Pons (tissue), 1 donor: Measurements from ENCODE around the gene MAGEA2.
"Not testable (repeated sequence)": the region's sequence is repeated elsewhere in the genome, so short reads cannot be mapped to it uniquely, and the experiment has no call there.

Experiments
- DNase-seq: peaks from one replicate; pipeline ENCODE4 v3.0.0-alpha.2; 2016; ENCODE audit warnings: low spot score

Gene MAGEA2, protein sequence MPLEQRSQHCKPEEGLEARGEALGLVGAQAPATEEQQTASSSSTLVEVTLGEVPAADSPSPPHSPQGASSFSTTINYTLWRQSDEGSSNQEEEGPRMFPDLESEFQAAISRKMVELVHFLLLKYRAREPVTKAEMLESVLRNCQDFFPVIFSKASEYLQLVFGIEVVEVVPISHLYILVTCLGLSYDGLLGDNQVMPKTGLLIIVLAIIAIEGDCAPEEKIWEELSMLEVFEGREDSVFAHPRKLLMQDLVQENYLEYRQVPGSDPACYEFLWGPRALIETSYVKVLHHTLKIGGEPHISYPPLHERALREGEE

DNA sequence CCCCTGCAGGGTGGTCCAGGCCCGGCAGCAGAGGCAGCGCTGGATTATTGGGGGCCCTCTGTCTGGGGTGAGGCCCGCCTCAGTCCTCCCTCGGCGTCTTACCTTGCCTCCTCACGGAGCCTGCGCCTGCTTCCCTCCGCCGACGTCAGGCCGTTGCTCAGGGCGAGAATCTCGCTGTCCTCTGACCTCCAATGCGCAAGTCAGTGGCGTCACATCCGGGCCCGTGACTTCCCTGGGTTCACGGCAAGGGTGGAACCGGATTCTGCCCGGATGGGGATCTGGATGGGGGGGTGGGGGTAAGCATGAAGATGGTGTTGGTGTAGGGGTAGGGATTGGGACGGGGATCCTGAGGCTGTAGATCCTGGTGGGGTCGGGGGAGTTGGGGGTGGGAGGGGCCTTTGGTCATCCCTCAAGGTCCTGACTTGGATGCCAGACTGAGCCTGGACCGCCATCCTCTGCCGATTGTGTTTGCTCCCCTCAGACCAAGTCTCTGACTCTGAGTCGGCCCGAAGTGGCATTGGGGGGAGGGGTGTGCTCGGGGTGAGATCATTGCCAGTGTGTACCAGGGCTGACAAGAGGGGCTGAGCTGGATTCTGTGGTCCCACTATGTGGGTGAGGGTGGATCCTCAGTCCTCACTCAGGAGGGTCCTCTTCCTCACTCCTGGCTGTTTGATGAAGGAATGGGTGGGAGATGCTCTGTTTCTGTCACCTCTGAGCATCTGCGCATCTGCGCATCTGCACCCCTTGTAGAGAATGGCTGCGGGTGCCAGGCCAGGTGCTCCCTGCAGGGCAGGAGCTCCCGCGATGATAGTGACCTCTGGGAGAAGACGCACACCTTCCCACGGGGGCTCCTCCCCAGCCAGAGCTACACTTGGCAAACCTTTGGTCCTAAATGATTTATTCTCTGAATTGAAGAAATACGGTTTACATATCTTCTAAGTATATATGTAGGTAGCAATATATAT is at the start of gene MAGEA2:
MAGEA2 (minus strand) TSS at position 157 of the 965 bp plus-strand sequence. CDS start 2,479 bp downstream, outside the sequence.
- DNase-seq: not testable (repeated sequence)

DNA sequence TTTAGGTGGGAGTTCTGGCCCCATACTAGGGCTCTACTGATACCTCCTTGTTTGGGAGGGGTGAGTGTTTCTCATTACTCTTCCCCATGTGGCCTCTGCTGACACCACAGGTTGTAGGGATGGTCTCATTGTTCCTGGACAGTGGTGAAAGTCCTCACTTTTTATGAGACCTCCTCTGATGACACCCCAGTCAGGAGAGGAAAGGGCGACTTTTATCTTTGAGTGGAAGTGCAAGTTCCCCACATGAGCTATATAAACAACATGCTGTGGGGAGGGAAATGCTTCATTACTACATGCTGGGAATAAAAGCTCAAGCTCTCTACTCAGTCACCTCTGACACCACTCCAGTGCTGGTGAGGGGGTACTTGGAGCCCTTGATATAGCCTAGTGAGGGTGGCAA is 45.3 kb upstream of the MAGEA2 start:
- DNase-seq: no peak

DNA sequence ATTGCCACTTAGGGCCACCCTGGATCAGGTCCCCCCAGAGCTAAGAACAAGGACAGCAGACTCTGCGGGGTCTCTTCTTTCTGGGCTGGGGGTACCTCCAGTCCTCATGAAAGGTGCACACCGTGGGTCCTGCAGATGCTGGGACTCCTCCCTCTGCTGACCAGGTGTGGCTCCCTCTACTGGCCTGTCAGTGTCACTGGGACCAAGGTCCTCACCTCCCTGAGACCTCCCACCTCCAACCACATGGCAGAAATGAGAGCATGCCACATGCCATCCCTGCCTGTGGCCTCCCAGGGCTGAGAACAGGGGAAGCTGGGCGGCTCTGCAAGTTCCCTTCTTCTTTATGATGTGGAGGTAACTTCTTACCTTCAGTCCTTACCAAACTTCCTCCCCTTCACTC is 33.4 kb upstream of the MAGEA2 start:
- DNase-seq: not testable (repeated sequence)

DNA sequence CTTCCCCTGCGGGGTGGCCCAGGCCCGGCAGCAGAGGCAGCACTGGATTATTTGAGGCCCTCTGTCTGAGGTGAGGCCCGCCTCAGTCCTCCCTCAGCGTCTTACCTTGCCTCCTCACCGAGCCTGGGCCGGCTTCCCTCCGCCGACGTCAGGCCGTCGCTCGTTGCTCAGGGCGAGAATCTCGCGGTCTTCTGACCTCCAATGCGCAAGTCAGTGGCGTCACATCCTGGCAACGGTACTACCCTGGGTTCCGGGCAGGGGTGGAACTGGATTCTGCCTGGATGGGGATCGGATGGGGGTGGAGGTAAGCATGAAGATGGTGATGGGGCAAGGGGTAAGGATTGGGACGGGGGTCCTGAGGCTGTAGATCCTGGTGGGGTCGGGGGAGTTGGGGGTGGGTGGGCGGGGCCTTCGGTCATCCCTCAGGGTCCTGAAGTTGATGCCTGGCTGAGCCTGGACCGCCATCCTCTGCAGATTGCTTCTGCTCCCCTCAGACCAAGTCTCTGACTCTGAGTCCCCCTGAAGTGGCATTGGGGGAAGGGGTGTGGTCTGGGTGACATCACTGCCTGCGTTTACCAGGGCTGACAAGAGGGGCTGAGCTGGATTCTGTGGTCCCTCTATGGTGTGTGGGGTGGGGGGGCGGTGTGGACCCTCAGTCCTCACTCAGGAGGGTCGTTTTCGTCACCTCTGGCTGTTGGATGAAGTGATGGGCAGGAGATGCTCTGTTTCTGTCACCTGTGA is 16.1 kb upstream of the MAGEA2 start, which contains the start of gene MAGEA6:
MAGEA6 (minus strand) TSS at position 141 of the 741 bp plus-strand sequence. CDS start 2,039 bp downstream, outside the sequence.
- DNase-seq: not testable (repeated sequence)

DNA sequence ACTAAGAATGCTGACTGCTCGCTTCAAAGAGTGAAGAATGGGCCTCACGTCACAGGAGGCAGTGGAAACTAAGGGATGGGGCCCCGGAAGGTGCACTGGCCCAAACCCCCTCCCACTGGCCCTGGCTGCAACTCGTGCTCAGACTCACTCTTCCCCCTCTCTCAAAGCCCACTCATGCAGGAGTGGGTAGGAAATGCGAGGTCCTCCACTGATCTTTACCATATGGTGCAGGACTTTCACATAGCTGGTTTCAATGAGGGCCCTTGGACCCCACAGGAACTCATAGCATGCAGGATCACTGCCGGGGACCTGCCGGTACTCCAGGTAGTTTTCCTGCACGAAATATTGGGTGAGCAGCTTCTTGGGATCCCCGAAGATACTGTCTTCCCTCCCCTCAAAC is 12.9 kb upstream of the MAGEA2 start:
- not testable (repeated sequence) for DNase-seq

DNA sequence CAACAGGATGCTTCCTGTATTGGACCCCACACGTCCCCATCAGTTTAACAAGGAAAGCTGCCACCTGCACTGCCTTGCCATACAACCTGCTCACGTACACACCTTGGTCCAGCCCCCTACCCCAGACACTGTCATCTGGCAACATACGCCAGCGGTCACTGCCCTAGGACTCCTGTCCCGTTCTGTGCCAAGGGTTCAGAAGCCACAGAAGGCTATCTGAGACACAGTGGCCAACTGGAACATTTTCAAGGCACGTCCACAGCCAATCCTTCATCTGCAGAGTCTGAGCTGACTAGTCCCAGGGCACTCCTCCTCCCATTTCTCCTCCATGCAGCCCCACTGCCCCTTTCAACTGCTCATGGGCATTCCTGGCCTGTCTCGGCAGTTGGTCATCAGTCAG is 7.9 kb upstream of the MAGEA2 start:
- DNase-seq: not testable (repeated sequence)

DNA sequence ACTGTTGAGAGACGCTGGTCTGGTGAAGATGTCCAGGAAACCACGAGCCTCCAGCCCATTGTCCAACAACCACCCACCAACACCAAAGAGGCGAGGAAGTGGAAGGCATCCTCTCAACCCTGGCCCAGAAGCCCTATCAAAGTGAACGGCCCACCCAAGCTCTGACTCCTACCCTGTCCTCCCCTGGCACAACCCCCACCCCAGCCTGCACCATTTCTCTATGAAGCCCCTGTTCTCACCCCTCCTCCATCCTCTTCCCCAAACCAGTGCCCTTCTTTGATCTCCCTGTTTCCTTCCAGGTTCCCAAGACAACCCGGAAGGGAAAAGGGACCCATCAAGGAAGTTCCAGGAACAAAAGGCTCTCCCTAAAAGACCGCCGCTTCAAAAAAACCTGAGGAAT is 5.9 kb upstream of the MAGEA2 start:
- DNase-seq: not testable (repeated sequence)

DNA sequence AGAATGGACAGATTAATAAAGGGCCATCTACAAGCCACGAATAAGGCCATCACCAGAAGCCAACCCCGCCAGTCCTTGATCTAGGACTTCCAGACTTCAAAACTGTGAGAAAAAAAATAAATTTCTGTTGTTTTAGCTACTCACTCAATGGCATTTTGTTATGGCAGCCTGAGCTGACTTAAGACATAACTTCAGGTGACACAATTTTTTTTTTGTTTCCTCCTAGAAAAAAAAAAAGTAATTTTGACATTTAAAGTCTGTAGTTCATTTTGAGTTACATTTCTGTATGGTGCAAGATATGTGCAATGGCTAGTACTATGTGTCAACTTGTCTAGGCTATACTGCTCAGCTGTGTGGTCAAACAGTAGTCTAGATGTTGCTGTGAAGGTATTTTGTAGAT is 5.3 kb upstream of the MAGEA2 start, which contains the start of gene CSAG3:
CSAG3 (plus strand) TSS at position 301 of the 400 bp plus-strand sequence.
- DNase-seq: not testable (repeated sequence)

DNA sequence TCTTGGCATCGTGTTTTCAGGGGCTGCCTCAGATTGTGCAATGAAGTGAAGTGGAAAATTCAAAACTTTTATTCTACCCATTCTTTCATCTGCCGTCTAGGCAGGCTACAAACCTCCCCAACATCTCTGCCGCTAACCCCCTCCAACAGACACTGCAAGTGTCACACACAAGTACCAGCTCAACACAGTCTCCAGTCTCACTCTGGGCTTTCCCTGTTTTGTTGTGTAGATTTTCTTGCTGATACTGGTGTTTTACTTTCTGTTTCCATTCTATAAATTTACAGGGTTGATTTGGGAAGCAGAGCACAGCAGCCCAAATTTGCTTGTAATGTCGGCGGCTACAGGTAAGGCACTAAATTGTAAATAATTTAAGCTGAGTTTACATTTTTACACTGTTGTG is 1.2 kb upstream of the MAGEA2 start:
- DNase-seq: not testable (repeated sequence)

DNA sequence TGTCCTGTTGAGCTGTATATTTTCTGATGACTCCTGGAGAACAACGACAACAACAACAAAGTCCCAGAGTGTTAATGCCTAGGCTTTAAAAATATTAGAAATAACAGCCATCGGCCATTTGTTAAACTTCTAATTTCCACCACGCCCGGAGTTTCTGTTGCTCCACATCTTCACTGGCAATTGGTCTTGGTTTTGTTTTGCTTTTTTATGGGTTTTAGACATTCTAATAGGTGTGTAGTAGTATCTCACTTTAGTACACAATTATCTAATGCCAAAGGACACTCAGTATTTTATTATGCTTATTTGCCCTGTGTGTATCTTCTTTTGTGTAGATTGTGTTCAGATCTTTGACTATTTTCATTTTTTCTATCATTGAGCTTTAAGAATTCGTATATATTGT is 15.1 kb downstream of the MAGEA2 start:
- no peak for DNase-seq

DNA sequence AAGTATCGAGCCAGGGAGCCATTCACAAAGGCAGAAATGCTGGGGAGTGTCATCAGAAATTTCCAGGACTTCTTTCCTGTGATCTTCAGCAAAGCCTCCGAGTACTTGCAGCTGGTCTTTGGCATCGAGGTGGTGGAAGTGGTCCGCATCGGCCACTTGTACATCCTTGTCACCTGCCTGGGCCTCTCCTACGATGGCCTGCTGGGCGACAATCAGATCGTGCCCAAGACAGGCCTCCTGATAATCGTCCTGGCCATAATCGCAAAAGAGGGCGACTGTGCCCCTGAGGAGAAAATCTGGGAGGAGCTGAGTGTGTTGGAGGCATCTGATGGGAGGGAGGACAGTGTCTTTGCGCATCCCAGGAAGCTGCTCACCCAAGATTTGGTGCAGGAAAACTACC is 17.1 kb downstream of the MAGEA2 start:
- not testable (repeated sequence) for DNase-seq

DNA sequence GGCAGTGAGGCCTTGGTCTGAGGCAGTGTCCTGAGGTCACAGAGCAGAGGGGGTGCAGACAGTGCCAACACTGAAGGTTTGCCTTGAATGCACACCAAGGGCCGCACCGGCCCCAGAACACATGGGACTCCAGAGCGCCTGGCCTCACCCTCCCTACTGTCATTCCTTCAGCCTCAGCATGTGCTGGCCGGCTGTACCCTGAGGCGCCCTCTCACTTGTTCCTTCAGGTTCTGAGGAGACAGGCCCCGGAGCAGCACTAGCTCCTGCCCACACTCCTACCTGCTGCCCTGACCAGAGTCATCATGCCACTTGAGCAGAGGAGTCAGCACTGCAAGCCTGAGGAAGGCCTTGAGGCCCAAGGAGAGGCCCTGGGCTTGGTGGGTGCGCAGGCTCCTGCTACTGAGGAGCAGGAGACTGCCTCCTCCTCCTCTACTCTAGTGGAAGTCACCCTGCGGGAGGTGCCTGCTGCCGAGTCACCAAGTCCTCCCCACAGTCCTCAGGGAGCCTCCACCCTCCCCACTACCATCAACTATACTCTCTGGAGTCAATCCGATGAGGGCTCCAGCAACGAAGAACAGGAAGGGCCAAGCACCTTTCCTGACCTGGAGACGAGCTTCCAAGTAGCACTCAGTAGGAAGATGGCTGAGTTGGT is 17.7 kb downstream of the MAGEA2 start:
- no peak for DNase-seq

DNA sequence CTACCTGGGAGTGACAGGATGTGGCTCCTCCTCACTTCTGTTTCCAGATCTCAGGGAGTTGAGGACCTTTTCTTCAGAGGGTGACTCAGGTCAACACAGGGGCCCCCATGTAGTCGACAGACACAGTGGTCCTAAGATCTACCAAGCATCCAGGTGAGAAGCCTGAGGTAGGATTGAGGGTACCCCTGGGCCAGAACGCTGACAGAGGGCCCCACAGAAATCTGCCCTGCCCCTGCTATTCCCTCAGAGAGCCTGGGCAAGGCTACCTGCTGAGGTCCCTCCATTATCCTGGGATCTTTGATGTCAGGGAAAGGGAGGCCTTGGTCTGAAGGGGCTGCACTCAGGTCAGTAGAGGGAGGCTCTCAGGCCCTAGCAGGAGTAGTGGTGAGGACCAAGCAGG is 18.5 kb downstream of the MAGEA2 start:
- DNase-seq: no peak

DNA sequence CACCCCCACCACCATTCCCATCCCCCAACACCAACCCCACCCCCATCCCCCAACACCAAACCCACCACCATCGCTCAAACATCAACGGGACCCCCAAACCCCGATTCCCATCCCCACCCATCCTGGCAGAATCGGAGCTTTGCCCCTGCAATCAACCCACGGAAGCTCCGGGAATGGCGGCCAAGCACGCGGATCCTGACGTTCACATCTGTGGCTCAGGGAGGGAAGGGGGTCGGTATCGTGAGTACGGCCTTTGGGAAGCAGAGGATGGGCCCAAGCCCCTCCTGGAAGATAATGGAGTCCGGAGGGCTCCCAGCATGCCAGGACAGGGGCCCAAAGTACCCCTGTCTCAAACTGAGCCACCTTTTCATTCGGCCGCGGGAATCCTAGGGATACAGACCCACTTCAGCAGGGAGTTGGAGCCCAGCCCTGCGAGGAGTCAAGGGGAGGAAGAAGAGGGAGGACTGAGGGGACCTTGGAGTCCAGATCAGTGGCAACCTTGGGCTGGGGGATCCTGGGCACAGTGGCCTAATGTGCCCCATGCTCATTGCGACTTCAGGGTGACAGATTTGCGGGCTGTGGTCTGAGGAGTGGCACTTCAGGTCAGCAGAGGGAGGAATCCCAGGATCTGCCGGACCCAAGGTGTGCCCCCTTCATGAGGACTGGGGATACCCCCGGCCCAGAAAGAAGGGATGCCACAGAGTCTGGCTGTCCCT is 19.3 kb downstream of the MAGEA2 start:
- not testable (repeated sequence) for DNase-seq

DNA sequence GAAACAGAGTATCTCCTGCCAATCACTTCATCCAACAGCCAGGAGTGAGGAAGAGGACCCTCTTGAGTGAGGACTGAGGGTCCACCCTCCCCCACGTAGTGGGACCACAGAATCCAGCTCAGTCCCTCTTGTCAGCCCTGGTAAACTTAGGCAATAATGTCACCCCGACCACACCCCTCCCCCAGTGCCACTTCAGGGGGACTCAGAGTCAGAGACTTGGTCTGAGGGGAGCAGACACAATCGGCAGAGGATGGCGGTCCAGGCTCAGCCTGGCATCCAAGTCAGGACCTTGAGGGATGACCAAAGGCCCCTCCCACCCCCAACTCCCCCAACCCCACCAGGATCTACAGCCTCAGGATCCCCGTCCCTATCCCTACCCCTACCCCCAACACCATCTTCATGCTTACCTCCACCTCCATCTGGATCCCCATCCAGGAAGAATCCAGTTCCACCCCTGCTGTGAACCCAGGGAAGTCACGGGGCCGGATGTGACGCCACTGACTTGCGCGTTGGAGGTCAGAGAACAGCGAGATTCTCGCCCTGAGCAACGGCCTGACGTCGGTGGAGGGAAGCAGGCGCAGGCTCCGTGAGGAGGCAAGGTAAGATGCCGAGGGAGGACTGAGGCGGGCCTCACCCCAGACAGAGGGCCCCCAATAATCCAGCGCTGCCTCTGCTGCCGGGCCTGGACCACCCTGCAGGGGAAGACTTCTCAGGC is 20.2 kb downstream of the MAGEA2 start, which contains the start of the genes CSAG1 and MAGEA12:
CSAG1 (minus strand) TSS at position 461 of the 715 bp plus-strand sequence. CDS start 1,261 bp downstream, outside the sequence.
MAGEA12 (plus strand) TSS at position 497 of the 715 bp plus-strand sequence. CDS start 2,405 bp downstream, outside the sequence.
- no peak for DNase-seq

DNA sequence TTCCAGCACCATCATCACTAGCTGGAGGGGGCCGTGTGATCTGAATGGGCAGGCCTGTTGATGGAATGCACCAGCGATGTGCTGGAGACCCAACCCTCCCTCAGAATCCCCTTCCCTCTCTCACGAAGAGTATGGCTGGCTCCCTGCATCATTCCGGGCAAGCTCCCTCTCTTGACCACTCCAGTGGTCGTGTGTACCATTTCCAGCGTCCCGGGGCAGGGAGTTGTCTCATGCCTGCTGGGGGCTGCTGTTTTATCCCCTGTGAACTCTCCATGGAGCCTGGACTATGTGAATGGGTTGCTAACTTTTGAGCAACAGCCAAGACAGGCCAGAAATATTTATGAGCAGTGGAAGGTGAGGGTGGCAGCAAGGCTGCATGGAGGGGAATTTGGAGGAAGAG is 28.2 kb downstream of the MAGEA2 start:
- DNase-seq: no peak

DNA sequence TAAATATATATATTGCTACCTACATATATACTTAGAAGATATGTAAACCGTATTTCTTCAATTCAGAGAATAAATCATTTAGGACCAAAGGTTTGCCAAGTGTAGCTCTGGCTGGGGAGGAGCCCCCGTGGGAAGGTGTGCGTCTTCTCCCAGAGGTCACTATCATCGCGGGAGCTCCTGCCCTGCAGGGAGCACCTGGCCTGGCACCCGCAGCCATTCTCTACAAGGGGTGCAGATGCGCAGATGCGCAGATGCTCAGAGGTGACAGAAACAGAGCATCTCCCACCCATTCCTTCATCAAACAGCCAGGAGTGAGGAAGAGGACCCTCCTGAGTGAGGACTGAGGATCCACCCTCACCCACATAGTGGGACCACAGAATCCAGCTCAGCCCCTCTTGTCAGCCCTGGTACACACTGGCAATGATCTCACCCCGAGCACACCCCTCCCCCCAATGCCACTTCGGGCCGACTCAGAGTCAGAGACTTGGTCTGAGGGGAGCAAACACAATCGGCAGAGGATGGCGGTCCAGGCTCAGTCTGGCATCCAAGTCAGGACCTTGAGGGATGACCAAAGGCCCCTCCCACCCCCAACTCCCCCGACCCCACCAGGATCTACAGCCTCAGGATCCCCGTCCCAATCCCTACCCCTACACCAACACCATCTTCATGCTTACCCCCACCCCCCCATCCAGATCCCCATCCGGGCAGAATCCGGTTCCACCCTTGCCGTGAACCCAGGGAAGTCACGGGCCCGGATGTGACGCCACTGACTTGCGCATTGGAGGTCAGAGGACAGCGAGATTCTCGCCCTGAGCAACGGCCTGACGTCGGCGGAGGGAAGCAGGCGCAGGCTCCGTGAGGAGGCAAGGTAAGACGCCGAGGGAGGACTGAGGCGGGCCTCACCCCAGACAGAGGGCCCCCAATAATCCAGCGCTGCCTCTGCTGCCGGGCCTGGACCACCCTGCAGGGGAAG is 39.5 kb downstream of the MAGEA2 start, which contains the start of gene MAGEA2B:
MAGEA2B (plus strand) TSS at position 814 of the 973 bp plus-strand sequence. CDS start 2,479 bp downstream, outside the sequence.
- not testable (repeated sequence) for DNase-seq

DNA sequence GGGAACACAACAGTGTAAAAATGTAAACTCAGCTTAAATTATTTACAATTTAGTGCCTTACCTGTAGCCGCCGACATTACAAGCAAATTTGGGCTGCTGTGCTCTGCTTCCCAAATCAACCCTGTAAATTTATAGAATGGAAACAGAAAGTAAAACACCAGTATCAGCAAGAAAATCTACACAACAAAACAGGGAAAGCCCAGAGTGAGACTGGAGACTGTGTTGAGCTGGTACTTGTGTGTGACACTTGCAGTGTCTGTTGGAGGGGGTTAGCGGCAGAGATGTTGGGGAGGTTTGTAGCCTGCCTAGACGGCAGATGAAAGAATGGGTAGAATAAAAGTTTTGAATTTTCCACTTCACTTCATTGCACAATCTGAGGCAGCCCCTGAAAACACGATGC is 40.4 kb downstream of the MAGEA2 start:
- DNase-seq: not testable (repeated sequence)
